ENCODE results near the gene RTF1.

RTF1 gene

DNA sequence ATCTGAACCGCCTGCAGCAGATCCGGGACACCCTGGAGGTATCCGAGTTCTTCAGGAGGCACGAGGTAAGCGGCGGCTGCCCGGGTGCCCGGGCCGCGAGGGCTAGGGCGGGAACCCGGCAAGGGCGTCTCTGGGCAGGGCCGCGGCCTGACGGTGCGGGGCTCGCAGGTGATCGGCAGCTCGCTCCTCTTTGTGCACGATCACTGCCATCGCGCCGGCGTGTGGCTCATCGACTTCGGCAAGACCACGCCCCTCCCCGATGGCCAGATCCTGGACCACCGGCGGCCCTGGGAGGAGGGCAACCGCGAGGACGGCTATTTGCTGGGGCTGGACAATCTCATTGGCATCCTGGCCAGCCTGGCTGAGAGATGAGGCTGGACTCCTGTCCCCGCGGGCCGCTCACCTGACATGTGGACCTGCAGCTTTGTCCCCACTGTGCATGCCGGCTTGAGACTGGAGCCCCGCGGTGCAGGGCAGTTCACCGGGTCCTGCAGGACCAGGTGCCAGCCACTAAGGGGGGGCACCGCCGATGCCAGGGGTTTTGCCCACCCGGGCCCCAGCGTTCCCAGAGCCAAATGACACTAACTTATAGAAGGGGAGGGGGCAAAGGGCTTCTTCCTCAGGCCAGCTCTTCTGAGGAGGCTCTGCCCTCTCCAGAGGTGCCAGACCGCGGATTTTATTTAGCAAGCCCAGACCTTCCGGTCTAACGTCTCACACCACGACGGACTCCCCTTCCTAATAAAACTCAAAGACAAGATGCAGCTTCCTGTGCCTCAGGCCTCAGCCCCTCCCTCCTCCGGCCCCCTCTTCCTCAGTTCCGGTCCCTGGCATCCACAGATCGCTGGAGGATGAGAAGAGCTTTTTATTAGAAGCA is 86.1 kb downstream of the RTF1 start:
- TF ChIP-seq ZFX (IDR thresholded peaks at IDR 0.05; ENCODE audit: borderline replicate concordance) = no peak
- TF ChIP-seq, protein P1, sequence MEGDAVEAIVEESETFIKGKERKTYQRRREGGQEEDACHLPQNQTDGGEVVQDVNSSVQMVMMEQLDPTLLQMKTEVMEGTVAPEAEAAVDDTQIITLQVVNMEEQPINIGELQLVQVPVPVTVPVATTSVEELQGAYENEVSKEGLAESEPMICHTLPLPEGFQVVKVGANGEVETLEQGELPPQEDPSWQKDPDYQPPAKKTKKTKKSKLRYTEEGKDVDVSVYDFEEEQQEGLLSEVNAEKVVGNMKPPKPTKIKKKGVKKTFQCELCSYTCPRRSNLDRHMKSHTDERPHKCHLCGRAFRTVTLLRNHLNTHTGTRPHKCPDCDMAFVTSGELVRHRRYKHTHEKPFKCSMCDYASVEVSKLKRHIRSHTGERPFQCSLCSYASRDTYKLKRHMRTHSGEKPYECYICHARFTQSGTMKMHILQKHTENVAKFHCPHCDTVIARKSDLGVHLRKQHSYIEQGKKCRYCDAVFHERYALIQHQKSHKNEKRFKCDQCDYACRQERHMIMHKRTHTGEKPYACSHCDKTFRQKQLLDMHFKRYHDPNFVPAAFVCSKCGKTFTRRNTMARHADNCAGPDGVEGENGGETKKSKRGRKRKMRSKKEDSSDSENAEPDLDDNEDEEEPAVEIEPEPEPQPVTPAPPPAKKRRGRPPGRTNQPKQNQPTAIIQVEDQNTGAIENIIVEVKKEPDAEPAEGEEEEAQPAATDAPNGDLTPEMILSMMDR (IDR thresholded peaks at IDR 0.05) = no peak
- H3K27ac ChIP-seq = no peak overlapping the region

DNA sequence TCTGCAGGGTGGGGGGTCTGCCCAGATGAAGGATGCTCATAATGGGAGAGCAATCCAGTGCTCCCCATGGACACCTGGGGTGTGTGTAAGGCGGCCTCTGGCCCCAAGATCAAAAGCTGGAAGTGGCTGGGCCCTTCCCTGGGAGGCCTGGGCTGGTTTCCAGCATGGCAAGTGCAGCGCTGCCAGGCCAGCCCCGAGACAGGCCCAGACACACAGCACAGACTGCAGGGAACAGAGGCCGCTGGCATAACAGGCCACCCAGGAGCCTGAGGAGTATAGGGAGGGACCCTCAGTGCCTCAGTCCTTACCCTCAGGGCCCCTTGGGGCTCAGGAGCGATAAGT is 86.7 kb downstream of the RTF1 start:
- TF ChIP-seq, protein P1 (IDR thresholded peaks at IDR 0.05) = no peak
- no peak for TF ChIP-seq ZFX (IDR thresholded peaks at IDR 0.05; ENCODE audit: borderline replicate concordance)
- H3K27ac ChIP-seq = no peak overlapping the region

GRCh38 chr15:41504751-41505492 is 88.0 kb downstream of the RTF1 start:
- no peak overlapping the region for H3K27ac ChIP-seq
- TF ChIP-seq ZFX (IDR thresholded peaks at IDR 0.05; ENCODE audit: borderline replicate concordance) = no peak
- TF ChIP-seq, protein P1 (IDR thresholded peaks at IDR 0.05) = no peak

DNA sequence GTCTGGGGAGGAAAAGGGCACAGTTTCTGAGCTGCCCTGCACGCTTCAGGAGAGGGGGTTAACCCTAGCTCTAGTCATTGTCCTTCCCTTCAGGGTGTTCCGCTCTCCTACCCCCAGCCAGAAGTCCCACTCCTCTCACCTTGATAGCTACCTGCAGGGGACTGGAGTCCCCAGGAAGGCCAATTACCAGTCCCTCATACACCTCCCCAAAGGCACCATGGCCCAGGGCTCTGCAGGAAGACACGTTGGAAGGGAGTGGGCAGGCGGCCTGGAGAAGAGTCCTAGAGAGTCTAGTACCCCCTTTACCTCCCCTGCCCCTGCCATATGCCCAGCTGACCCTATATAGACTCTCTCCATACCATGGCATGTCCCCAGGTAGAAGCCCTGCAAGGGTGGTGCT is 88.9 kb downstream of the RTF1 start:
- no peak for TF ChIP-seq ZFX (IDR thresholded peaks at IDR 0.05; ENCODE audit: borderline replicate concordance)
- TF ChIP-seq, protein P1 (IDR thresholded peaks at IDR 0.05) = no peak
- H3K27ac ChIP-seq = no peak overlapping the region

GRCh38 chr15:41506796-41507341 is 90.0 kb downstream of the RTF1 start:
- H3K27ac ChIP-seq = no peak overlapping the region
- TF ChIP-seq, protein P1 (IDR thresholded peaks at IDR 0.05) = peak; percentile 17
- TF ChIP-seq ZFX (IDR thresholded peaks at IDR 0.05; ENCODE audit: borderline replicate concordance) = no peak

- no peak for TF ChIP-seq ZFX (IDR thresholded peaks at IDR 0.05; ENCODE audit: borderline replicate concordance)
- TF ChIP-seq, protein P1 (IDR thresholded peaks at IDR 0.05) = no peak
- no peak overlapping the region for H3K27ac ChIP-seq
Measured at GRCh38 chr15:41507820-41508290, 91.0 kb downstream of the RTF1 start.

Measured in 22Rv1 (cell line).